Upper lobe of left lung (tissue), 4 donors: ENCODE results near the gene PALLD.

Experiments used
- EP300 ChIP-seq, 4 donors: sonication (generic); formaldehyde crosslinking; IDR thresholded peaks; one replicate each; pipeline ENCODE4 v1.5.1; 2017; ENCODE audit warnings: antibody characterized with exemption in 4 of 4, control low read depth in 2 of 4
- POLR2A ChIP-seq, 4 donors: fragments of 450-650 bp; IDR thresholded peaks; one replicate each; pipeline ENCODE4 v1.5.1; 2016 to 2017; ENCODE audit warnings: antibody characterized with exemption in 4 of 4, mild to moderate bottlenecking in 2 of 4

DNA sequence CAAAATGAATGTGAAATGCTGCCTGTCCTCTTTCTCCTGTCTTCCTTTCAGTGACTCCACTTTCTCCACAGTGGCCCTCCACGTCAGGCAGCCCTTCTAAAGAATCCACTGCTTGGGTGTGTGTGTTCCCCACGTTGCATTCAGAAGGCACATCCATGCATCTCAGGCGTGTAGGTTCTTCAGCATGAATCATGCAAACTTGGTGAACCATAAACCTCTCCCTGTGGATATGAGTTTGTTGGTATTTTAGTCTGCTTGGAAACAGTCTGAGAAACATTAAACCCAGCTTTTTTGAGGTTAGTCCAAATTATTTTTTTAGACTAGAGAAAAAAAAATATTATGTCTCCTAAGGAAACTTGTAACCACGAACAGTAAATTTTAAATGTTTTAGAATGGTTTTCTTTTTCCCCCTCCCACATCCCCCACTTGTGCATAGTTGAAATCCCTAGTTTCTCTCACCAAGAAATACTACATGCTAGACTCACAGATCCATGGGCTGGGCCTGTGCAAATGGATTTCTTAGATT lies 261.6 kb downstream of the PALLD start:
- no peak for TF ChIP-seq EP300 (IDR thresholded peaks at IDR 0.05)
- TF ChIP-seq POLR2A (IDR thresholded peaks at IDR 0.05), result no peak
